ENCODE measurements around the gene DLK2. TPM values are rescaled to one million over a fixed set of nuclear protein-coding genes. Genes with fewer than 3 reads are reported as not detected.

Gene DLK2
- total RNA-seq, 1 experiment from 2014 or later: 0.75 TPM

- Mint-ChIP-seq H3K27me3 (ENCODE audit: insufficient read depth, unreplicated experiment) (no peaks in the 10 kb centered on the region), H3K36me3 (ENCODE audit: insufficient read depth, unreplicated experiment) (peaks cover 21% of the 10 kb centered on the region), H3K27ac (ENCODE audit: unreplicated experiment) (peak overlapping the region; percentile 30), H3K4me1 (ENCODE audit: low read depth, unreplicated experiment) (peaks cover 20% of the 10 kb centered on the region), H3K9me3 (ENCODE audit: unreplicated experiment) (no peaks in the 10 kb centered on the region), H3K4me3 (ENCODE audit: unreplicated experiment) (no peak overlapping the region)
- intact Hi-C loops (cut with micrococcal nuclease; ENCODE audit: unreplicated experiment): no loop called here
- no peak for DNase-seq
- TF ChIP-seq CTCF (IDR thresholded peaks at IDR 0.05; ENCODE audit: insufficient read depth in 1 of 2, low read depth in 1 of 2, low read length in 1 of 2, severe bottlenecking in 1 of 2, unreplicated experiment in 1 of 2): peak in 1 of 2 experiments; percentile 21
- Histone ChIP-seq H3K4me1 (peaks cover 37% of the 10 kb centered on the region), H3K9me3 (no peaks in the 10 kb centered on the region), H3K4me3 (ENCODE audit: low read depth, low read length) (no peak overlapping the region), H3K27me3 (replicated peaks; ENCODE audit: control insufficient read depth, insufficient read depth, low read length) (no peaks in the 10 kb centered on the region), H3K36me3 (ENCODE audit: control insufficient read depth, insufficient read depth, low read length) (peaks cover 3% of the 10 kb centered on the region; the same call in 1 of the 2 replicates)
- CTCF ChIA-PET: interaction anchor here (1.4 to 2.4 kb wide), 4 partner anchors 11 to 126 kb away, joined by 6 to 19 read pairs (median 10); partner anchors contain the start of genes DLK2 and ZNF318
- POLR2A ChIA-PET: no interaction called here
- BruUV-seq (replicated peaks): no TSS peak
Observed at GRCh38 chr6:43495409-43495941, 40.1 kb upstream of the DLK2 start.

- Histone ChIP-seq H3K4me1 (peaks cover 37% of the 10 kb centered on the region), H3K27me3 (replicated peaks; ENCODE audit: control insufficient read depth, insufficient read depth, low read length) (no peaks in the 10 kb centered on the region), H3K9me3 (no peaks in the 10 kb centered on the region), H3K4me3 (ENCODE audit: low read depth, low read length) (no peak overlapping the region), H3K36me3 (ENCODE audit: control insufficient read depth, insufficient read depth, low read length) (peaks cover 2% of the 10 kb centered on the region; the same call in 1 of the 2 replicates)
- DNase-seq: no peak
- intact Hi-C loops (cut with micrococcal nuclease; ENCODE audit: unreplicated experiment): no loop called here
- no peaks in the 10 kb centered on the region for H3K9me3 Mint-ChIP-seq (ENCODE audit: unreplicated experiment)
- H3K36me3 Mint-ChIP-seq (ENCODE audit: insufficient read depth, unreplicated experiment): peaks cover 21% of the 10 kb centered on the region
- H3K27me3 Mint-ChIP-seq (ENCODE audit: insufficient read depth, unreplicated experiment): no peaks in the 10 kb centered on the region
- no TSS peak for BruUV-seq (replicated peaks)
- TF ChIP-seq CTCF (IDR thresholded peaks at IDR 0.05; ENCODE audit: insufficient read depth in 1 of 2, low read depth in 1 of 2, low read length in 1 of 2, severe bottlenecking in 1 of 2, unreplicated experiment in 1 of 2): no peak
- H3K4me1 Mint-ChIP-seq (ENCODE audit: low read depth, unreplicated experiment): peaks cover 20% of the 10 kb centered on the region
- CTCF ChIA-PET: no interaction called here
- H3K27ac Mint-ChIP-seq (ENCODE audit: unreplicated experiment): no peak overlapping the region
- no peak overlapping the region for H3K4me3 Mint-ChIP-seq (ENCODE audit: unreplicated experiment)
- POLR2A ChIA-PET: no interaction called here
Observed at GRCh38 chr6:43494766-43495165, 39.4 kb upstream of the DLK2 start.

- no peaks in the 10 kb centered on the region for H3K9me3 Mint-ChIP-seq (ENCODE audit: unreplicated experiment)
- peaks cover 37% of the 10 kb centered on the region for H3K4me1 ChIP-seq
- ChIA-PET CTCF (interaction anchor here (1.0 kb wide), 1 partner anchor 17 kb away, joined by 3 read pairs; the partner anchor contains the start of gene TJAP1), POLR2A (interaction anchor here (0.9 kb wide), 1 partner anchor 9 kb away, joined by 3 read pairs; no protein-coding TSS in a partner anchor)
- H3K9me3 ChIP-seq: no peaks in the 10 kb centered on the region
- no peaks in the 10 kb centered on the region for H3K27me3 ChIP-seq (replicated peaks; ENCODE audit: control insufficient read depth, insufficient read depth, low read length)
- no peak for DNase-seq
- peaks cover 17% of the 10 kb centered on the region for H3K36me3 Mint-ChIP-seq (ENCODE audit: insufficient read depth, unreplicated experiment)
- no peak overlapping the region for H3K4me3 ChIP-seq (ENCODE audit: low read depth, low read length)
- H3K4me1 Mint-ChIP-seq (ENCODE audit: low read depth, unreplicated experiment): peaks cover 20% of the 10 kb centered on the region
- intact Hi-C loops (cut with micrococcal nuclease; ENCODE audit: unreplicated experiment): no loop called here
- no peak overlapping the region for H3K4me3 Mint-ChIP-seq (ENCODE audit: unreplicated experiment)
- no peaks in the 10 kb centered on the region for H3K27me3 Mint-ChIP-seq (ENCODE audit: insufficient read depth, unreplicated experiment)
- peaks cover 2% of the 10 kb centered on the region; the same call in 1 of the 2 replicates for H3K36me3 ChIP-seq (ENCODE audit: control insufficient read depth, insufficient read depth, low read length)
- BruUV-seq (replicated peaks): no TSS peak
- no peak for TF ChIP-seq CTCF (IDR thresholded peaks at IDR 0.05; ENCODE audit: insufficient read depth in 1 of 2, low read depth in 1 of 2, low read length in 1 of 2, severe bottlenecking in 1 of 2, unreplicated experiment in 1 of 2)
- no peak overlapping the region for H3K27ac Mint-ChIP-seq (ENCODE audit: unreplicated experiment)
Observed at GRCh38 chr6:43494321-43494720, 39.0 kb upstream of the DLK2 start.
